GM11168 (cell line): Measurements from ENCODE around the gene GRK2.

ENCODE experiments used
- in situ Hi-C: fragments of 300-500 bp; cut with MboI; formaldehyde crosslinking; loops from one replicate; pipeline ENCODE4 v1.12.0; 2022; ENCODE audit warnings: low sequenced_read_pairs; ENCODE audit not compliant: unreplicated experiment

Gene GRK2

GRCh38 chr11:67310246-67311050 lies 44.2 kb downstream of the GRK2 start:
- in situ Hi-C loops: no loop called here

- in situ Hi-C loops: no loop called here
Observed at GRCh38 chr11:67311051-67311555, 44.8 kb downstream of the GRK2 start.

GRCh38 chr11:67311556-67312082 lies 45.3 kb downstream of the GRK2 start:
- in situ Hi-C loops: no loop called here

- in situ Hi-C loops: no loop called here
Observed at GRCh38 chr11:67312187-67313021, 46.1 kb downstream of the GRK2 start.

- in situ Hi-C loops: no loop called here
Observed at GRCh38 chr11:67313125-67313890, 47.0 kb downstream of the GRK2 start.

- in situ Hi-C loops: no loop called here
Observed at GRCh38 chr11:67314218-67314617, 47.9 kb downstream of the GRK2 start.

GRCh38 chr11:67315325-67315909 lies 49.1 kb downstream of the GRK2 start:
- in situ Hi-C loops: loop anchor here (5.0 kb wide), 1 partner anchor 38 kb away; no protein-coding TSS in a partner anchor

GRCh38 chr11:67316882-67317204 lies 50.6 kb downstream of the GRK2 start:
- in situ Hi-C loops: loop anchor here (5.0 kb wide), 1 partner anchor 40 kb away; no protein-coding TSS in a partner anchor

- in situ Hi-C loops: loop anchor here (5.0 kb wide), 1 partner anchor 40 kb away; no protein-coding TSS in a partner anchor
Observed at GRCh38 chr11:67317205-67317887, 51.1 kb downstream of the GRK2 start.

- in situ Hi-C loops: loop anchor here (5.0 kb wide), 1 partner anchor 41 kb away; no protein-coding TSS in a partner anchor
Observed at GRCh38 chr11:67317888-67318555, 51.7 kb downstream of the GRK2 start.

- in situ Hi-C loops: loop anchor here (5.0 kb wide), 1 partner anchor 42 kb away; no protein-coding TSS in a partner anchor
Observed at GRCh38 chr11:67318876-67319275, 52.6 kb downstream of the GRK2 start.

- in situ Hi-C loops: no loop called here
Observed at GRCh38 chr11:67320011-67320410, 53.7 kb downstream of the GRK2 start.

GRCh38 chr11:67320691-67321090 lies 54.4 kb downstream of the GRK2 start:
- in situ Hi-C loops: no loop called here

- in situ Hi-C loops: no loop called here
Observed at GRCh38 chr11:67321313-67321871, 55.1 kb downstream of the GRK2 start.

GRCh38 chr11:67322049-67322448 lies 55.8 kb downstream of the GRK2 start:
- in situ Hi-C loops: no loop called here

- in situ Hi-C loops: no loop called here
Observed at GRCh38 chr11:67323526-67323925, 57.3 kb downstream of the GRK2 start.

- in situ Hi-C loops: no loop called here
Observed at GRCh38 chr11:67332081-67332691, 65.9 kb downstream of the GRK2 start.
